ENCODE data around the gene COL4A2. TPM values are rescaled to one million over a fixed set of nuclear protein-coding genes. Genes with fewer than 3 reads are reported as not detected.

Gene COL4A2
- total RNA-seq, 1 donor from 2014 or later, result 1,333 TPM

DNA sequence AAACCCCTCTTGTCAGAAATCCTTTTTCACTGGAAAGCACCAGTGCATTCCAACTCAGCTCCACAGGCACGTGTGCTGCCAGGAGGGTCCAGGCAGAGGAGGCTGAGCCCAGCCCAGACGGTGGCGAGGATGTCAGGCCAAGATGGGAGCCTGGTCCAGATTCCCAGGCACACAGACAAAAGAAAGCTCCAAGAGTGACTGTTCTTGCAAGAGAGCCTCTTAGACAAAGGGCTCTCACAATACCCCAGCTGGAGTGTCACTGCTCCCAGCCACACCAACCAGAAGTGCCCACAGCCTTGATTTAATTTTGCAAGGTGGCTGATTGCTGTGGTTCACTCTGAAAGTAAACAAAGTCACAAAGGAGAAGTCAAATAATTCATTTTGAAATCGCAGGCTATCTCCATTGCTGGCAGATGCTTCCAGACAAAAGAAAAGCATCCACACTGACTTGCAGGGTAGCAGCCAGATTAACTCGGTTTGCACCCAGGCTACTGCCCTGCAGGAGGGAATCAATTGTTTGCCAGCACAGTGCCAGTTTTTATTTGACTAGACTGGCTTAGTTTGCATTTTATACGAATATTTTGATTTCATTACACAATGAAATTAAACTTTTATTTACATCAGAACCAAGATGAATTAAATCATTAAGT is 159.3 kb downstream of the COL4A2 start:
- no peak for DNase-seq (ENCODE audit: low spot score)

- DNase-seq (ENCODE audit: low spot score), result no peak
Observed at GRCh38 chr13:110467516-110468110, 160.5 kb downstream of the COL4A2 start.

GRCh38 chr13:110468986-110469495 is 162.0 kb downstream of the COL4A2 start:
- DNase-seq (ENCODE audit: low spot score), result no peak

DNA sequence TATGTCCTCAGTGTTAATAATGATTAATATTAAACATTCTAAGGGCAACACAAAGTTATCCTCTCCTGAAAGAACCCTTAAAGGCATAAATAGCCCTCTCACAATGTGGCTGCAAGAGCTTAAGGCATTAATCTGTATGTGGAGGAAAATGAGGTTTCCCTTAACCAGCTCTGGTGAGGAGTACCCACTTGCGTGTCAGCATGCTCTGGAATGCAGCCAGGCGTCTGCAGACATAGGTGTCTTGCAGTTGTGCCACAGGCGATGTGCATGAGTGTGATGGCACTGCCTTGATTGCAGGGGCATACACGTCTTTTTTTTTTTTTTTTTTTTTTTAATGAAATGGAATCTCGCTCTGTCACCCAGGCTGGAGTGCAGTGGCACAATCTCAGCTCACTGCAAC is 162.5 kb downstream of the COL4A2 start:
- no peak for DNase-seq (ENCODE audit: low spot score)

DNA sequence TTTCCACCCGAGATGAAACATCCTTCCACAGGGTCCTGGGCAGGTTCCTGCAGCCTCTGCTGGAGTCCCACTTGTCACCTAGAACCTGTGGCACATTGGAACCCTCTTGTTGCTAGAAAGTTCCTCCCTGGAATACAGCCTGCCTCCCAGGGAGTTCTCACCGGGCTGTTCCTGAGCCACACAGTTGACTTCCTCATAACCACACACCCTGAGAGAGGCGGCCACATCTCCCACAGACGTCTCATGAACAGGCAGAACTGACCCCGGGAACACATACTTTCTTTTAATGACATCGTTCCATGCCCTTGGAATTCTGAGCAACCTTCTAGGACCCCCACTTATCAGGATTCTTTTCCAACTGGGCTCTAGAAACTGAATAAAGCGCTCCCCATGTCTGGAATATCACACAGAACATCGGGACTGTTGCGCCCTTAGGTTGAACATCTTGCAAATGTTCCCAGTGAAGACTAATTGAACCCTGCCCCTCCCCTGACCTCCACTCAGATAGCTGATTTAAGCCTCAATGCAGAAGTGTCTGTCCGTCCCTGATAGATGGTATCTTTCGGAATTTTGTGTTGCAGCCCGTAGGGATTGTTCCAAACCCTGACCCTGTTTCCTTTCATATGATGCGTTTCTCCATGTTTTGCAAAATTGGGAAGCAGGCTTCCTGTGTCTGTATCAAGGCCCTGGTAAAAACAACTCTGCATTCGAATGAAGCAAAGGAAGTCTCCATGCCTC is 163.4 kb downstream of the COL4A2 start:
- DNase-seq (ENCODE audit: low spot score), result no peak

GRCh38 chr13:110471156-110471832 is 164.2 kb downstream of the COL4A2 start:
- DNase-seq (ENCODE audit: low spot score), result no peak

- no peak for DNase-seq (ENCODE audit: low spot score)
Observed at GRCh38 chr13:110471833-110472162, 164.7 kb downstream of the COL4A2 start.

- DNase-seq (ENCODE audit: low spot score), result no peak
Observed at GRCh38 chr13:110472904-110473563, 165.9 kb downstream of the COL4A2 start.

DNA sequence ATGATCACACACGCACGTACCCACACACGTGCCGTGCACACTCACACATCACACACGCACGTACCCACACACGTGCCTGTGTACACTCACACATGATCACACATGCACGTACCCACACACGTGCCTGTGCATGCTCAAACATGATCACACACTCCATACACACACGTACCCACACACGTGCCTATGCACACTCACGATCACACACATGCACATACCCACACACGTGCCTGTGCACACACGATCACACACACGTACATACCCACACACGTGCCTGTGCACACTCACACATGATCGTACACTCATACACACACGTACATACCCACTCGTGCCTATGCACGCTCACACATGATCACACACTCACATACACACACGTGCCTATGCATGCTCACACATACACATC is 167.6 kb downstream of the COL4A2 start:
- DNase-seq (ENCODE audit: low spot score), result no peak

DNA sequence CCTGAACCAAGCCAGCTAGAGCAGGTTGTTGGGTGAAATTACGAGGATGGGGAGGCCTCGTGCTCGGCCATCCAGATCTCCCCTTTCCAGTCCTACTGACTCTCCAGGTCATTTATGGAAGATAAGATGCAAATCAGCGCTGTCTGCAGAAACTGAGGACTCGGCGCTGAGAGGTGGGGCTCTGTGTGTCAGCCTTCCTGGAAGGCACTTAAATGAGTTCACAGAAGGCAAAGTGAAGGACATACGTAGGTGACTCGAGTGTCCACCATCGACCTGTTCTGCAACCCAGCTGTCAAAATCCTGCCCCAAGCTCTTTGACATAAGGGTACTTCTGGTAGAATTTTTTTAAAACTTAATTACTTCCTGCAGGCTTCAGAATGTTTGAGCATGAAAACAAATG is 168.0 kb downstream of the COL4A2 start:
- no peak for DNase-seq (ENCODE audit: low spot score)

GRCh38 chr13:110475550-110476219 is 168.6 kb downstream of the COL4A2 start:
- DNase-seq (ENCODE audit: low spot score), result no peak

- DNase-seq (ENCODE audit: low spot score), result no peak
Observed at GRCh38 chr13:110476220-110476617, 169.1 kb downstream of the COL4A2 start.

DNA sequence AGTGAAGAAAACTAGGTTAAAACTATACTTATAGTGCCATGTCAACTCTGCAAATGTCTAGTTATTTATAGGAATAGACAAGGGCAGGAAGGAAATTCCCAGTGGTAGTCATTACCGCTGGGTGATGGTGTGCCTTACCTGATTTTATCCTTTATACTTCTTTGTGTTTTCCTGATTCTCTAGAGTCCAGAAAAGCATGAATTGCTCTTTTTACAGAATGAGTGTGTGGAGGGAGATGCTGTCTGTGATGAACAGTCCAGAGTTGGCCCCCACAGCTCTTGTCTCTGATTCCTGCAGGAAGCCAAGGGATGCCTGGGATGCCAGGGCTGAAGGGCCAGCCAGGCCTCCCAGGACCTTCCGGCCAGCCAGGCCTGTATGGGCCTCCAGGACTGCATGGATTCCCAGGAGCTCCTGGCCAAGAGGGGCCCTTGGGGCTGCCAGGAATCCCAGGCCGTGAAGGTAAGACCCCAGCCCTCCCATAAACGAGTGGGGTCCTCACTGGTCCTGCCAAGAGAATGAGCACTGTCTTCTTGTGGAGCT is 170.7 kb downstream of the COL4A2 start:
- no peak for DNase-seq (ENCODE audit: low spot score)

DNA sequence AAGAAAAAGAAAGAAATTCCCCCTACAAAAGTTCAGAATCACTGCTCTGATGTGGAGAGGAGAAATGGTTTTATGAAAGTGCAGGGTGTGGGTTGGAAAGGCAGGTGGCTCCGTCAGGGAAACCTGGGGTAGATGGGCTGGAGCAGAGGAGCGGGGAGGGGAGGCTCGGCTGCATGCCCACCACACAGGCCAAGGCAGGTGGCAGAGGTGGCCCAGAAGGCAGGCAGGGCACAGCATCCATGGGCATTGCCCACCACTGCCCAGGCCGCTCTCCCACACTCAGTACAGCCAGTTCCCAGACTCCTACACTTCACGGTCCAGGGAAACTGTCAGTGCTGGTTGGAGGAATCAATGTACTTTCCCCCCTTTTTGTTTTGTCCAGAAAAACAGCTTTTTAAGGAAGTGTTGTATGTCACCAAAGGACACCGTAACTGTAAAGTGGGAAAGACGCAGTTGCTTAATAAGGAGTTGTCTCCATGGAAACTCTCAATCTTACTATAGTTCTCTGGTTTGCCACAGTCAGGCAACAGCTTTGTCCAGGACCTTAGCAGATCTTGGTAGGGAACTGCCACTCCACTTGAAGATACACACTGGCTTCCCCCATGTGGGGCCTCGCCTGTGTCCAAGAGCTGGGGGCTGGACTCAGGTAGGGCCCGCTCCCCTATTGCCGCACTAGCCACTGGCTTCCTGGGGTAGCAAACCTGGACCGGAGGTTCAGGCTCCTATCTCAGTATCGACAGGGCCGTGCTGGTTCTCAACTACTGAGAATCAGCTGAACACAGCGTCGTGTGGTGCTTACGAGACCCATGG is 171.5 kb downstream of the COL4A2 start:
- DNase-seq (ENCODE audit: low spot score), result no peak

GRCh38 chr13:110479215-110479545 is 172.1 kb downstream of the COL4A2 start:
- no peak for DNase-seq (ENCODE audit: low spot score)

- DNase-seq (ENCODE audit: low spot score), result no peak
Observed at GRCh38 chr13:110479648-110480047, 172.6 kb downstream of the COL4A2 start.

DNA sequence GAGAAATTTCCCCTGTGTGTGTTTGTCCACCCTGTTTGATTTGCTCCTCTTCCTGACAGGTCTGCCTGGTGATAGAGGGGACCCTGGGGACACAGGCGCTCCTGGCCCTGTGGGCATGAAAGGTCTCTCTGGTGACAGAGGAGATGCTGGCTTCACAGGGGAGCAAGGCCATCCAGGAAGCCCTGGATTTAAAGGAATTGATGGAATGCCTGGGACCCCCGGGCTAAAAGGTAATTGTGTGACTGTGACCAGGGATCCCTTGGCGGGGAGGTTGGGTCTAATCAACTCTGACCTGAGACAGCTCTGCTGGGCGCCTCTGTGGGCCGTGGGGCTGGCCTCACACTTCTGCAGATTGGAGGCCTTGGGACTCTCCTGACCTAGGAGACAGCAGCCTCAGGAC is 173.1 kb downstream of the COL4A2 start:
- no peak for DNase-seq (ENCODE audit: low spot score)

DNA sequence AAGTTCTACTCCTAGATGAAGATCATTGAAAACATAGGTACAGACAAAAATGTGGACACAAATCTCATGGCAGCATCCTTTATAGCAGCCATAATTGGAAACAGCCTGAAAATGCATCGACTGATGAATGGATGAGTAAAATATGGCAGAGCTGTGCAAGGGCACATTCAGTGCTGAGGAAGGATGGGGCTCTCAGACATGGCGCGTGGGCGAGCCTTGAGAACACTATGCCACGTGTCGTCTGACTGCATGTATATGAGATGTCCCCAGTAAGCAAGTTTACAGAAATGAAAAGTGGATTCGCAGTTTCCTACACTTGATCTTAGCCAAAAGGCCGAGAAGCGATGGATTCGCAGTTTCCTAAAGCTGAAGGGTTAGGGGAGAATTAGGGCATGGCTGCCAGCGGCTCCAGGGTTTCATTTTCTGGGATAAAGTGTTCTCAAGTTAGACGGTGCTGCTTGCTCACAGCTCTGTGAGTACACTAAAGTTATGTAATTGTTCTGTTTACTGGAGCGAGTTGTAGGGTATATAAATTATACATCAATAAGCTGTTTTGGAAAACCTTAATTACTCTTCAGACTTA is 176.4 kb downstream of the COL4A2 start:
- DNase-seq (ENCODE audit: low spot score), result no peak

DNA sequence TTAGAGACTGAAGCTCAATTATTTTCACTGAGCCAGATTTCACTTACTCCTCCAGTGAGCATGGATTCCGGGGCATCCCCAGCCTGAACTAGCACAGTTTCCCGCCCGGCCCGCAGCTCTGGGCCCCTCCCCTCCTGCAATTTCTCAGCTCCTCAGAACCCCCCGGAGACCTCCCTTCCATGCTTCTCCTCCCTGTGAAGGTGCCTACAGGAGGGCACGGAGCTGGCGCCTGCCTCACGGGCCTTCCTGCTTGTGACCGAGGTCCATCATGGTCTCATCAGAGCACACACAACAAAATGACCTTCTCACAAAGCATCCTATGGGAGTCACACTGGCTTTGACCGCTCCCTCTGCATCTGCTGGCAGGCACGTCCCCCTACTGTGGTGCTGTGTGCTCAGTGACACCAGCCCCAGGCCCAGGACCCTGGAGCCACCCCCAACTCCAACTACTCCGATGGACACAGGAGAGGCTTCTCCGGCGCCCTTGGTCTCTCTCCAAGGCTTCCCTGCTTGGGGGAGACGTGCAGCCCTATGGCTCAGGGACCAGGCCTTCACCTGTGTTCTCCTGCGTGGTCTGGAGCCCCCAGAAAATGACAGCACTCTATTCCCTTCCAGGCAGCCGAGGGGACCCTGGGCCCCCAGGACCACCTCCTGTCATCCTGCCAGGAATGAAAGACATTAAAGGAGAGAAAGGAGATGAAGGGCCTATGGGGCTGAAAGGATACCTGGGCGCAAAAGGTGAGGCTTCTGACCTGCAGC is 177.4 kb downstream of the COL4A2 start:
- DNase-seq (ENCODE audit: low spot score), result no peak
